ENCODE measurements around the gene NRF1.
A peak's percentile ranks its signal among the peaks of the same experiment; 100 is the strongest.
"Not testable (repeated sequence)": the region's sequence is repeated elsewhere in the genome, so short reads cannot be mapped to it uniquely, and the experiment has no call there.

The NRF1 gene

DNA sequence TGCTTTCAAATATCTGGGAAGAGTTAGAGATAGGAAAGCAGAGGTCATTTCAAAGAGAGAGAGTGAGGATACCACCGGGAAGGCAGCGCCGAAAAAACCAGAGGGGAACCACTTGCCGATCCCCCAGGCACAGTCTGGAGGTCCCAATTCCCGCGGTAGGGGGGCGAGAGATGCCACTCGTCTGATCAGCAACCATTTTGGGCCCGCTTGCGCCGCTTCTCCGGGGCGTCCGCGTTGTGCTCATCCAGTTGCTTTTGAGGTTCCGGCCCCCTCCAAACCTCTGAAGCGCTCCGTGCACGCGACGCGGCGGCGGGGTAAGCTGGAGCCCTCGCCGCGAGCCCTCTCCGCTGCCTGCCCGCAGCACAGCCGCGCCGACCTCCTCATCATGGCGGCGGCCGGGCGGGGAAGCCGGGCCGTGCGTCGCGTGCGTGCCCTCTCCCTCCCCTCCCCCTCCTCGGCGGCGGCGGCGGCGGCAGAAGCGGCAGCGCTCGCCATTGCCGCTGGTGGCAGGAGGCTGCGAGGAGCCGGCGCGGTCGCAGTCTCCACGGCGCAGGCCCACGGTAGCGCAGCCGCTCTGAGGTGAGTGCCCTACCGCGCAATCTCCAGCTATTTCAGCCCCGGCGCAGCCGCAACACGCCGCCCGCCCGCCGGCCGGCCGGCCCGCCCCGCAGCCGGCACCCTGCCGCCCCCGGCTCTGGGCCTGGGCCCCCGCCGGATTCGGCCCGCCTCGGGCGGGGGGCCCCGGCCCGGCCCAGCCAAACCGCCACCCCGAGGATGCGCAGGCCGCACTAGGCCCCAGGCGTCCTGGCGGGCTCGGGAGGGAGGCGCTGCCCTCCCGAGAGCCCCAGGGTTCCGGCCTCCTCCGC, at the start of gene NRF1:
TSS of gene NRF1 (plus strand) at position 475 of the 866 bp plus-strand sequence. CDS start 45,632 bp downstream, outside the sequence.
- peak; percentile 77 to 97 (median 85) for DNase-seq
- intact Hi-C loops (cut with DNase I): loop anchor here (2.0 to 10.0 kb wide), 2 partner anchors 23 to 387 kb away; partner anchors contain the start of gene AHCYL2

DNA sequence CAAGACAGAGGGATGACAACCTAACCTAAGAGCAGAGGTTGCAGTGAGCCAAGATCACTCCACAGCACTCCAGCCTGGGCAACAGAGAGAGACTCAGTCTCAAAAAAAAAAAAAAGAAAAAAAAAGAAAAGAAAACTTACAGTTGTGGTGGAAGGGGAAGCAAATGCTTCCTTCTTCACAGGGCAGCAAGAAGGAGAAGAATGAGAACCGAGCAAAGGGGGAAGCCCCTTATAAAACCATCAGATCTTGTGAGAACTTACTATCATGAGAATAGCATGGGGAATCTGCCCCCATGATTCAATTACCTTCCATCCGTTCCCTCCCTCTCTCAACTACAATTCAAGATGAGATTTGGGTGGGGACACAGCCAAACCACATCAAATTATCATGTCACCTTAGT, 45.2 kb upstream of the NRF1 start:
- DNase-seq: not testable (repeated sequence)

DNA sequence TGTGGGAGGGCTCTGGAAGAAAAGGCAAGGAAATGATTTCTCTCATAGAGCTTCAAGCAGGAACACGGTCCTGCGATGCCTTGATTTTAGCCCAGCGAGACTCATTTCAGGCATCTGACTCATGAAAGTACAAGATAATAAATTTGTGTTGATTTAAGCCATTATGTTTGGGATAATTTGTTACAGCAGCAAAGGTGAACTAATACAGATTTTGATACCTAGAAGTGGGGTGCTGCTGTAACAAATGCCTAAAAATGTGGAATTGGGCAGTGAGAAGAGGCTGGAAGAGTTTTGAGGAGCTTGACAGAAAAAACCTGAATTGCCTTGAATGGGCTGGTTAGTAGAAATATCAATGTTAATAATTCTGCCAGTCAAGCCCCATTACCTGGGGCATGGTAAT, 44.1 kb upstream of the NRF1 start:
- DNase-seq: no peak
- intact Hi-C loops (cut with DNase I): no loop called here

More for the DNA sequence above, 45.2 kb upstream of the NRF1 start:
- intact Hi-C loops (cut with DNase I): not testable (repeated sequence)

DNA sequence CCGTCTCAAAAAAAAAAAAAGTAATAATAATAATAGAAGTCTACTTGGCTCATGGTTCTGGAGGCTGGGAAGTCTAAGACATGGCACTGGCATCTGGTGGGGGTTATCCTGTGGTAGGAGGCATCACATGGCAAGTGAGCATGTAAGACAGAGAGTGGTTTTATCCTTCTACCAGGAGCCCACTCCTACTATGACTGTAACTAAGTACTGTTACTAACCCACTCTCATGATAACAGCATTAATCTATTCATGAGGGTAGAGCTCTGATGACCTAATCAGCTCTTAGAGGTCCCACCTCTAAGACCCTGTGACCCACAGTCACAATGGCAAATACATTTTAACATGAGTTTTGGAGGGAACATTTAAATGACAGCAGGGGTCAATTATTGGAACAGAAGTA, 43.3 kb upstream of the NRF1 start:
- no peak for DNase-seq
- intact Hi-C loops (cut with DNase I): no loop called here

DNA sequence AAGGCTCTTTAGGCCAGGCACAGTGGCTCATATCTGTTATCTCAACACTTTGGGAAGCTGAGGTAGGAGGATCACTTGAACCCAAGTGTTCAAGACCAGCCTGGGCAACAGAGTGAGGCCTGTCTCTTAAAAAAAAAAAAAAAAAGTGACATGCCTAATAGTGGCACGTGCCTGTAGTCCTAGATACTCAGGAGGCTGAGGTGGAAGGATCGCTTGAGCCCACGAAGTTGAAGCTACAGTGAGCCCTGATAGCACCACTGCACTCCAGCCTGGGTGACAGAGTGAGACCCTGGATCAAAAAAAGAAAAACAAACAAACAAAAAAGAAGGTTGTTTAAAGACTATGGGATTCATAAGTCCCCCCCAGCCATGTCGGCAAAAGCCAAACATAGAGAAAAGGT, 42.2 kb upstream of the NRF1 start:
- DNase-seq: no peak
- intact Hi-C loops (cut with DNase I): no loop called here

DNA sequence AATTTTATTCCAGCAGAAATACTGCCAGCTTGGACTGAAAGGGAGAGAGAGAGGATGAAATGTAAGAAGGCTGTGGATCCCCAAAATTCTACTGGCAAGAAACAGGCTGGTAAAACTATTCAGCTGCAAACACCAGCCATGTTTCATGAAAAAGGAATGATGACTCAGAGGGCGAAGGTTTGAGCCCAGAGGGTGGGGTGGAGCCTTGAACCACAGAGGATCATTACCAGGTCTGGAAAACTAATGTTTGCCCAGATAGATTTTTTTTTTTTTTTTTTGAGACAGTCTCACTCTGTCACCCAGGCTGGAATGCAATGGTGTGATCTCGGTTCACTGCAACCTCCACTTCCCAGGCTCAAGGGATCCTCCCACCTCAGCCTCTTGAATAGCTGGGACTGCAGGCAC, 41.7 kb upstream of the NRF1 start:
- DNase-seq: no peak
- intact Hi-C loops (cut with DNase I): no loop called here

DNA sequence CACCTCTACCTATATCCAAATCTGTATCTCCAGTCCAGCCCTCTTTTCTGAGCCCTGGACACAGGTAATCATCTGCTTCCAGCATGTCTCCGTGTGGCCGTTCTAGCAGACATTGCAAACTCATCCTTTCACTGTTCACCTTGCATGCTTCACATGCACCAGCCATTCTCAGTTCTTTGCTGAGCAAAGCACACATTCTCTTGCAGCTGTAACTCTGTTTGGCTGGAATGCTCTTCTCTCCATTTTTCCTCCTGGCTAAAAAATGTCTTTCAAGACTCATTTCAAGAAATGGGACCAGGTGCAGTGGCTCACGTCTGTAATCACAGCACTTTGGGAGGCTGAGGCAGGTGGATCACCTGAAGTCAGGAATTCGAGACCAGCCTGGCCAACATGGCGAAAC, 40.3 kb upstream of the NRF1 start:
- intact Hi-C loops (cut with DNase I): no loop called here
- no peak for DNase-seq

DNA sequence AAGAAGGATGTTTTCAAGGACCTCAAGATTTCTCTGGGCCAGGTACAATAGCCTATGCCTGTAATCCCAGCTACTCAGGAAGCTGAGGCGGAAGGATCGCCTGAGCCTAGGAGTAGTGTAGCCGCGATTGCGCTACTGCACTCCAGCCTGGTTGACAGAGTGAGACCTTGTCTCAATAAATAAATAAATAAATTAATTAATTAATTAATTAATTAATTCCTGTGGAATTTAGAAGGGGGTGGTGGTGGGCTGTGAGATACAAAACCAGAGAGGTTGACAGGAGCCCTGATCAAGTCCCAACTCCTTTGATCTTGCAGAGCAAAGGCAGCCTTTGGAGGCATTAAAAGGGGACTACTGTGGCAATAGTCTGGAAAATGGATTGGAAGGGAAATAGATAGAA, 39.3 kb upstream of the NRF1 start:
- intact Hi-C loops (cut with DNase I): no loop called here
- DNase-seq: no peak

DNA sequence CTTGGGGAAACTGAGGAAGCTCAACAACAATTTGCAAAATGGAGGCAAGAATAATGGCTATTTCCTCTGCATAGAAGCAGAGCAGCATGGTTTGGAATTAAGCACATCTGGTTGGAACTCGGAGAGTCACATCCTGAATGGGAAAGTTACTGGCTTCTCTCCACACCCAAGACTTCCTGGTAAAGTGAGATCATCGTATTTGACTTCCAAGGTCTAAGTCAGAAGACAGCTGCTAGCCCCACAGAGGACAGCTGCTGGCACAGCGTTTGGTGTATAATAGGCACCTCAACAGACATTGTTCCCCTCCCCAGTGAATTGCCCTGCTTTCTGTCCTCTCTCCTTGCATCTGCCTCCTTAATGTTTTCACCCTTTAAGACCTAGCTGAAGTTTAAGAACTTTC, 37.0 kb upstream of the NRF1 start:
- no peak for DNase-seq
- intact Hi-C loops (cut with DNase I): no loop called here

DNA sequence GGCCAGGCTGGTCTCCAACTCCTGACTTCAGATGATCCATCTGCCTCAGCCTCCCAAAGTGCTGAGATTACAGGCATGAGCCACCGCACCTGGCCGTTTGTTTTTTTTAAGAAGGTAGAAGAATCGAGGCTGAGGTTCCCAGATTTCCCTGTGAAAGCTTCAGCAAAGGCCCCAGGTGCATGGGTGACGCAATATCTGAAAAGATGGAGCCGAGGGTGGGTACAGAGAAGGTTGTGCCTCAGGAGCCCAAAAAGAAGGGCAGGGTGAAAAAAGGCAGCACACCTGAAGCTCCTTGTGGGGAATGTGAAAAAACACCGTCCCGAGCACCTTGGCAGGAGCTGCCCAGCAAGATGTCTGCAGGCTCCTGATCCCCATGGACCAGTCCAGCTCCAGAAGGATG, 35.8 kb upstream of the NRF1 start:
- intact Hi-C loops (cut with DNase I): no loop called here
- DNase-seq: no peak

DNA sequence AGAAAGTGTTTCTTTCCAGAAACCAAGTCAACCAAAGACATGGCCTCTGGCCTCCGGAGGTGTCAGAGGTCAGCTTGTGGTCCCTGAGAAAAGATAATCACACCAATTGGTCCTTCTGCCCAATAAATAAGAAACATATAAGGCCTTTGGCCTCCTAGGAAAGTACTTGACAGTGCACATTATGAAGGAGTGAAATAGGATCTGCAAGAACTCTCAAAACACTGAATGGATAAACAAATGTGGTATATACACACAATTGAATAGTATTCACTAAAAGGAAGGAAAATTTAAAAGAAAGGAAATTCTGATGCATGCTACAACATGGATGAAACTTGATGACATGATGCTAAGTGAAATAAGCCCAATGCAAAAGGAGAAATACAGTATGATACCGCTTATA, 35.4 kb upstream of the NRF1 start:
- DNase-seq: no peak
- intact Hi-C loops (cut with DNase I): no loop called here

DNA sequence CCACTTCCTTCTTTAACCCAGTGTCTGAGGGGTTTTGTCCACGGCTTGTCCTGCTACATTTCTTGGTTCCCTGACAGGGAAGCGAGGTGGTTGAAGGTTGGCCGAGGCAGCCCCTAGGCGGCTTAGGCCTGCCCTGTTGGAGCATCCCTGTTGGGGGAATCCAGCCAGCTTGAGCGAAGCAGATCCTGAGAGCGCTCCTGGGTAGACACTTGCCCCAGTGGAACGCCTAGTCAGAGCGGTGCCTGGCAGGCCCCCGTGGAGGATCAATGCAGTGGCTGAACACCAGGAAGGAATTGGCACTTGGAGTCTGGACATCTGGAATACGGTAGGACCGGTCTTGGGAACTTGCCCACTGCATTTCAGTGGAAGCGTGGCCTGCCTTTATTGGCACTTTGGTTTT, 32.7 kb upstream of the NRF1 start:
- intact Hi-C loops (cut with DNase I): no loop called here
- no peak for DNase-seq

DNA sequence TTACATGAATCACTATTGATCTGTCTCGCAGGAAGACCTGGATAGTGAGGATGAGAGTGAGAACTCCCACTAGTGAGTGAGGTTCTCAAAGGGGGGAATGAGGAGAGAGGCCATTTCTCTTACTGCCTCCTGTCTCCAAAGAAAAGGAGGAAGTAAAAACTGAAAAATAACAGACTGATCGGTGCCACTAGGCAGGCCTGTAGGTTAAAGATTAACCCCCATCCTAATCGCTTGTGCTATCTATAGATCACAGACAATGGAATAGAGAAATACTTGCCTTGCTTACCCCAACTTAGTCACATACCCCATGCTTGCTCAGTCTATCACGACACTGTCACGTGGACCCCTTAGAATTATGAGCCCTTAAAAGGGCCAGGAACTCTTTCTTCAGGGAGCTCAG, 25.3 kb upstream of the NRF1 start:
- intact Hi-C loops (cut with DNase I); DNase-seq: not testable (repeated sequence)

DNA sequence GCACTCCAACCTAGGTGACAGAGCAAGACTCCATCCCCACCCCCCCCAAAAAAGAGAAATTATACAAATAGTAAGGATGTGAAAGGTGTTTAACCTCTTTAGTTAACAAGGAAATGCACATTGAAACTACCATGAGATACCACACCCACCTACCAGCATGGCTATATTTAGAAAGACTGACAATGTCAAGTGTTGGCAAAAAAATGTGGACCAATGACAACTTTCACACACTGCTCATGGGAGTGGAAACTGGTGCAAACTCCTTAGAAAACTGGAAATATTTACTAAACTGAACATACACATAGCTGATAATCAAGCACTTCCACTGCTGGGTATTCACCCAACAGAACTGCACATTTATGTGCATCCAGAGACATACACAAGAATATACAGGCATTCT, 23.3 kb upstream of the NRF1 start:
- intact Hi-C loops (cut with DNase I): no loop called here
- no peak for DNase-seq

DNA sequence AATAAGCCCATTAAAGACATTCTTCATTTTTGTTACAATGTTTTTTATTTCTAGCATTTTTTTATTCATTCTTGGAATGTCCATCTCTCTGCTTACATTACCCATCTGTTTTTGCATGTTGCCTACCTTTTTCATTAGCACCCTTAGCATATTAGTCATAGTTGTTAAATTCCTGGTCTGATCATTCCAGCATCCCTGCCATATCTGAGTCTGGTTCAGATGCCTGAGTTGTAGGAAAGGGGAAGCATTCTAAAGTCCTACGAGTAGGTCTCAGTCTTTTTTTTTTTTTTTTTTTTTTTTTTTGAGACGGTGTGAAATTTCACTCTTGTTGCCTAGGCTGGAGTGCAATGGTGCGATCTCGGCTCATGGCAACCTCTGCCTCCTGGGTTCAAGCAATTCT, 19.7 kb upstream of the NRF1 start:
- no peak for DNase-seq
- intact Hi-C loops (cut with DNase I): no loop called here

DNA sequence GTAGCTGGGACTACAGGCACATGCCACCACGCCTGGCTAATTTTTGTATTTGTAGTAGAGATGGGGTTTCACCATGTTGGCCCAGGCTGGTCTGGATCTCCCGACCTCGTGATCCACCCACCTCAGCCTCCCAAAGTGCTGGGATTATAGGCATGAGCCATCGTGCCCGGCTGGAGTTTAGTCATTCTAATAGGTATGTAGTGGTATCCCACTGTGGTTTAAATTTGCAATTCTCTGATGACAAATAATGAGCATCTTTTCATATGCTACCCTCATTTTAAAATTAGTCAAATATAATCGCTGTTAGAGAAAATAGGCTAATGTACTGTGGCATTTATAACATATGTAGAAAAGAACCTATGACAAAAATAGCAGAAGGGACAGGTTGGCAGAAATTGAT, 15.1 kb upstream of the NRF1 start:
- DNase-seq; intact Hi-C loops (cut with DNase I): not testable (repeated sequence)

DNA sequence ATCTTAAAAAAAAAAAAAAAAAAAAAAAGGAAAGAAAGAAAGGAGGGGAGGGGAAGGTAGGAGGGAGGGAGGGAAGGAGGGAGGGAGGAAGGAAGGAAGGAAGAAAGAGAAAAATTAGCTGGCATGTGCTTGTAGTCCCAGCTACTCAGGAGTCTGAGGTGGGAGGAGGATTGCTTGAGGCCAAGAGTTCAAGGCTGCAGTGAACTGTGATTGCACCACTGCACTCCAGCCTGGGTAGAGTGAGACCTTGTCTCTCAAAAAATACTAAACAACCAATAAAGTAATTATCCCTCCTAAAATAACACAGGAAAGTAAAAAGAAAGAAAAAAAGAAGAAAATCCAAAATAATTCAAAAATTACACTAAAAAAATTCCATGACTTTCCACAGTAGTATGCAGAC, 13.8 kb upstream of the NRF1 start:
- DNase-seq: no peak
- intact Hi-C loops (cut with DNase I): no loop called here

DNA sequence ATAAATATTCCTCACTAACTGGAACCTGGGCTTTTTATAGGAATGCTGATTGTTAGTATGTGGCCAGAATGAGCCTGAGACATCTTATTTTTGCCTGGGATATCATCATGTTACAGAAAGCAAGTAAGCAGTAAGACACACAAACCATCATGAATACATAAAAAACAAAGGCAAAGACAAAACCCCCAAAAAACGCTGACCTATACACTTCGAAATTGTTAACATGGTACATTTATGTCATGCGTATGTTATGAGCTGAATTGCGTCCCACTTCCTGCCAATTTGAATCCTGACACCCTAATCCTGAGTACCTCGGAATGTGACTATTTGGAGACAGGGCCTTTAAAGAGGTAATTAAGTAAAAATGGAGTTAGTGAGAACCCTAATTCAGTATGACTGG, 12.3 kb upstream of the NRF1 start:
- DNase-seq: no peak
- intact Hi-C loops (cut with DNase I): no loop called here

DNA sequence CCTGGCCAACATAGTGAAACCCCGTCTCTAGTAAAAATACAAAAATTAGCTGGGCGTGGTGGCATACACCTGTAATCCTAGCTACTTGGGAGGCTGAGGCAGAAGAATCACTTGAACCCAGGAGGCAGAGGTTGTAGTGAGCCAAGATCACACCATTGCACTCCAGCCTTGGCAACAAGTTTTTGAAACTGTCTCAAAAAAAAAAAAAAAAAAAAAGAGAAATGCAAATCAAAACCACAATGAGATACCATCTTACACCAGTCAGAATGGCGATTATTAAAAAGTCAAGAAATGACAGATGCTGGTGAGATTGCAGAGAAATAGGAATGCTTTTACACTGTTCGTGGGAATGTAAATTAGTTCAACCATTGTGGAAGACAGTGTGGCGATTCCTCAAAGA, 7.9 kb upstream of the NRF1 start:
- intact Hi-C loops (cut with DNase I): not testable (repeated sequence)

DNA sequence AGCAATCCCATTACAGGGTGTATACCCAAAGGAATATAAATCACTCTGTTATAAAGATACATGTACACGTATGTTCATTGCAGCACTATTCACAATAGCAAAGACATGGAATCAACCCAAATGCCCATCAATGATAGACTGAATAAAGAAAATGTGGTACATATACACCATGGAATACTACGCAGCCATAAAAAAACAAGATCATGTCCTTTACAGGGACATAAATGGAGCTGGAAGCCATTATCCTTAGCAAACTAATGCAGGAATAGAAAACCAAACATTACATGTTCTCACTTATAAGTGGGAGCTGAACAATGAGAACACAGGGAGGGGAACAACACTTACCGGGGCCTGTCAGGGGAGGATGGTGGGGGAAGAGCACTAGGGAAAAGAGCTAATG, 7.5 kb upstream of the NRF1 start:
- DNase-seq; intact Hi-C loops (cut with DNase I): not testable (repeated sequence)

More for the DNA sequence above, 7.9 kb upstream of the NRF1 start:
- DNase-seq: not testable (repeated sequence)

DNA sequence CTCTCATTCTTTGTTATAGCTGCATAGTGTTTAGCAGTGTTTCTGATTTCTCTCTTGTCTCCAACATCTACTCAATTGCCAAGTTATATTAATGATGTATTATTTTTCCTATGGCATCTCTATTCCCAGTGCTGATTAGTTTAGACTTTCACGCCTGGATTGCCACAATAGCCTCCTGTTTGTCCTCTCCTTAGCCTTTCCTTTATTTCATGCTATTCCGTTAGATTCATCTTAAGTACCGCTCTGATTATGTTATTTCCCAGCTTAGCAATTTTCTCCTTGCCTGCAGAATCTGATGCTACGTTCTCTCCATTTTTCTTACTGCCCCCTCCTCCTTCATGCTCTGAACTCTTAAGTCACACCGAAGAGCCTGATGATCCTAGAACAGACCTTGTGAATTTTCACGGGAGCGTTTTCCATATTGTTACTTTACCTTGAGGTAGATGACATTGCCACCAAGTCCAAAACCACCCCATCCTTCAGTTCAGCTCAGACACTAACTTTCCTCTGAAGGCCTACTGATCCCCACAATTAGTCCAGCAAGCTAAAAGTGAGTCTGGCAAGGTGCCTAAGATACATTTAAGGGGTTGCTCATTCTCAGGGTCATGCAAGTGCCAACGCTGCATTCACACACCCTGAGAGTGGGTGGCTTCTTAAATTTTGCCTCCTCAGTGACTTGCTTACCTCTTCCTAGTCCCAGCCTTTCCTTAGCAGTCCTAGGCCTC, 6.6 kb upstream of the NRF1 start:
- intact Hi-C loops (cut with DNase I): no loop called here
- DNase-seq: no peak
